OCI-LY1 (cell line): ENCODE results near the gene DCX.

ENCODE experiments used
- H2AFZ ChIP-seq: fragments of 200-600 bp; sonication (generic), shearing (Covaris generic); 2 replicates; pipeline ENCODE4 v1.6.0; 2014; ENCODE audit warnings: antibody characterized with exemption, mild to moderate bottlenecking, low read length
- H3F3A ChIP-seq: fragments of 200-600 bp; sonication (generic), shearing (Covaris generic); 2 replicates; pipeline ENCODE4 v1.6.0; 2014; ENCODE audit warnings: mild to moderate bottlenecking, antibody characterized with exemption, low read length, moderate library complexity; ENCODE audit not compliant: insufficient read depth
- H3K27ac ChIP-seq: fragments of 200-600 bp; sonication (generic); 2 replicates; pipeline ENCODE4 v1.5.1; 2014; ENCODE audit warnings: low read length, mixed run types, mild to moderate bottlenecking, low read depth; ENCODE audit not compliant: poor library complexity, severe bottlenecking
- H3K27me3 ChIP-seq: fragments of 200-600 bp; sonication (generic); 2 replicates; pipeline ENCODE4 v1.6.0; 2014; ENCODE audit warnings: antibody characterized with exemption, mild to moderate bottlenecking, low read length, moderate library complexity; ENCODE audit not compliant: insufficient read depth
- H3K36me3 ChIP-seq: fragments of 200-600 bp; sonication (generic); 2 replicates; pipeline ENCODE4 v1.6.1; 2014; ENCODE audit warnings: mild to moderate bottlenecking, antibody characterized with exemption, low read length, moderate library complexity, mixed read lengths; ENCODE audit not compliant: insufficient read depth
- H3K4me1 ChIP-seq: fragments of 200-600 bp; sonication (generic); 2 replicates; pipeline ENCODE4 v1.5.1; 2014; ENCODE audit warnings: mild to moderate bottlenecking, low read length, moderate library complexity; ENCODE audit not compliant: insufficient read depth, severe bottlenecking
- H3K4me2 ChIP-seq: fragments of 200-600 bp; sonication (generic), shearing (Covaris generic); 2 replicates; pipeline ENCODE4 v1.6.1; 2014; ENCODE audit warnings: low read length
- H3K4me3 ChIP-seq: fragments of 200-600 bp; sonication (generic); 2 replicates; pipeline ENCODE4 v1.5.1; 2014; ENCODE audit warnings: low read length, low read depth, mild to moderate bottlenecking, mixed read lengths; ENCODE audit not compliant: poor library complexity, severe bottlenecking
- H3K79me2 ChIP-seq: fragments of 200-600 bp; shearing (Covaris generic); 2 replicates; pipeline ENCODE4 v1.6.1; 2016; ENCODE audit warnings: mixed run types, low read length, mixed read lengths; ENCODE audit not compliant: insufficient read depth
- H3K9ac ChIP-seq: fragments of 200-600 bp; sonication (generic), shearing (Covaris generic); 2 replicates; pipeline ENCODE4 v1.6.1; 2014; ENCODE audit warnings: mild to moderate bottlenecking, low read length, mixed read lengths
- H3K9me2 ChIP-seq: fragments of 200-600 bp; sonication (generic), shearing (Covaris generic); 2 replicates; pipeline ENCODE4 v1.6.1; 2014; ENCODE audit warnings: low read depth, mild to moderate bottlenecking, low read length, mixed read lengths
- H3K9me3 ChIP-seq: fragments of 200-600 bp; shearing (Covaris generic); 2 replicates; pipeline ENCODE4 v1.6.1; 2014; ENCODE audit warnings: low read length, mixed read lengths
- H4K20me1 ChIP-seq: fragments of 200-600 bp; sonication (generic), shearing (Covaris generic); 2 replicates; pipeline ENCODE4 v1.6.0; 2016; ENCODE audit warnings: mild to moderate bottlenecking, low read length; ENCODE audit not compliant: insufficient read depth
- EZH2 ChIP-seq: fragments of 200-600 bp; sonication (generic), shearing (Covaris generic); IDR thresholded peaks from 2 replicates; pipeline ENCODE4 v1.8.0; 2017; ENCODE audit warnings: borderline replicate concordance, mixed run types, mild to moderate bottlenecking, antibody characterized with exemption, low read length, moderate library complexity, mixed read lengths
- TF ChIP-seq, protein P1 (sequence below): fragments of 200-600 bp; sonication (generic), shearing (Covaris generic); IDR thresholded peaks from 2 replicates; pipeline ENCODE4 v1.5.1; 2017; ENCODE audit warnings: mild to moderate bottlenecking, antibody characterized with exemption, low read length, moderate library complexity, mixed read lengths

Gene DCX

DNA sequence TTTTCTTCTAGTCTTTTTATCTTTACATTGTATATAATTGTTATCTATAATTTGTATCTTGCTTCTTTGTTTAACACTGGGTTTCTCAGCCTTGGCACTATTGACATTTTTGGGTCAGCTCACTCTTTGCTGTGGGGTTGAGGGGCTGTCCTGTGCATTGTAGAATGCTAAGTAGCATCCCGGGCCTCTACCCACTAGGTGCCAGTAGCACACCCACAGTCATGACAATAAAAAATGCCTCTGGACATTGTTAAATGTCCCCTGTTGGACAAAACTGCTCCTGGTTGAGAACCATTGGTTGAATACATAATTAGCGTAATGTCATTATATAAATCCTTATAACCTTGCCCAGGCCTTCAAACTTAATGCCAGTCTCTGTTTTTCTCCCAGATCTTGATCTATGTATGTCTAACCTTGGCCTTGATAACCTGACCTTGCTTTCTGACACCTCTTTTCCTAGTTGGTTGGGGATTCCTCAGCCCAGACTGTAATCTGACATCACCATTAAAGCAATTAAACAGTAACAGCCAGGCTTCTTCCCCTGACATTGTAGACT lies 46.1 kb downstream of the DCX start:
- H3K9me2 ChIP-seq, result no peaks in the 10 kb centered on the region
- H3K79me2 ChIP-seq, result no peaks in the 10 kb centered on the region
- H3K4me1 ChIP-seq, result no peaks in the 10 kb centered on the region
- no peak overlapping the region for H3K27ac ChIP-seq
- no peak overlapping the region for H3K4me3 ChIP-seq
- H3K4me2 ChIP-seq, result no peak overlapping the region
- H2AFZ ChIP-seq, result no peak overlapping the region
- H3K9me3 ChIP-seq, result no peaks in the 10 kb centered on the region
- no peaks in the 10 kb centered on the region for H3F3A ChIP-seq
- no peak for TF ChIP-seq EZH2
- TF ChIP-seq, protein P1, sequence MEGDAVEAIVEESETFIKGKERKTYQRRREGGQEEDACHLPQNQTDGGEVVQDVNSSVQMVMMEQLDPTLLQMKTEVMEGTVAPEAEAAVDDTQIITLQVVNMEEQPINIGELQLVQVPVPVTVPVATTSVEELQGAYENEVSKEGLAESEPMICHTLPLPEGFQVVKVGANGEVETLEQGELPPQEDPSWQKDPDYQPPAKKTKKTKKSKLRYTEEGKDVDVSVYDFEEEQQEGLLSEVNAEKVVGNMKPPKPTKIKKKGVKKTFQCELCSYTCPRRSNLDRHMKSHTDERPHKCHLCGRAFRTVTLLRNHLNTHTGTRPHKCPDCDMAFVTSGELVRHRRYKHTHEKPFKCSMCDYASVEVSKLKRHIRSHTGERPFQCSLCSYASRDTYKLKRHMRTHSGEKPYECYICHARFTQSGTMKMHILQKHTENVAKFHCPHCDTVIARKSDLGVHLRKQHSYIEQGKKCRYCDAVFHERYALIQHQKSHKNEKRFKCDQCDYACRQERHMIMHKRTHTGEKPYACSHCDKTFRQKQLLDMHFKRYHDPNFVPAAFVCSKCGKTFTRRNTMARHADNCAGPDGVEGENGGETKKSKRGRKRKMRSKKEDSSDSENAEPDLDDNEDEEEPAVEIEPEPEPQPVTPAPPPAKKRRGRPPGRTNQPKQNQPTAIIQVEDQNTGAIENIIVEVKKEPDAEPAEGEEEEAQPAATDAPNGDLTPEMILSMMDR, result no peak
- no peaks in the 10 kb centered on the region for H3K27me3 ChIP-seq
- H3K9ac ChIP-seq, result no peak overlapping the region
- H3K36me3 ChIP-seq, result no peaks in the 10 kb centered on the region
- H4K20me1 ChIP-seq, result no peaks in the 10 kb centered on the region

DNA sequence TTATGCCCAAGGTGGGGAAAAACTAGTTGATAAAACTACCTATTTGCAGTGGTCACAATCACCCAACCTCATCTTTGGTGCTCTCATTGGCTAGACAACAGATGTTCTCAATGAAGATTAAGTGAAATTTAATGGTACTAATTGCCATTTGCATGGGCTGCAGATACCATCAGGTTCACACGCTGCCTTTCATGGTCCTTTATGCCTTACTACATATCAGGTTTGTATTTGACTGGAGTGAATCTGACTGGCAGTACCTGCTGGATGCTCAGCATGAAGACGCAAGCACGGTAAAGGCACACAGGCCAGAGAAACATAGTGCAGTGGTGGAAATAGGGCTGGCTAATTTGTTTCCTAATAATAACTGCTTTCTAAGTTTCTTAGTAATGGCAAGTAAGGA lies 48.3 kb downstream of the DCX start:
- Histone ChIP-seq H3K4me2 (no peak overlapping the region), H3F3A (no peaks in the 10 kb centered on the region), H3K9me2 (no peaks in the 10 kb centered on the region), H3K36me3 (no peaks in the 10 kb centered on the region), H3K4me1 (no peaks in the 10 kb centered on the region), H3K4me3 (no peak overlapping the region), H3K27ac (no peak overlapping the region), H3K9ac (no peak overlapping the region), H3K27me3 (no peaks in the 10 kb centered on the region), H2AFZ (no peak overlapping the region), H3K9me3 (no peaks in the 10 kb centered on the region), H4K20me1 (no peaks in the 10 kb centered on the region), H3K79me2 (no peaks in the 10 kb centered on the region)
- TF ChIP-seq, protein P1, result no peak
- no peak for TF ChIP-seq EZH2

DNA sequence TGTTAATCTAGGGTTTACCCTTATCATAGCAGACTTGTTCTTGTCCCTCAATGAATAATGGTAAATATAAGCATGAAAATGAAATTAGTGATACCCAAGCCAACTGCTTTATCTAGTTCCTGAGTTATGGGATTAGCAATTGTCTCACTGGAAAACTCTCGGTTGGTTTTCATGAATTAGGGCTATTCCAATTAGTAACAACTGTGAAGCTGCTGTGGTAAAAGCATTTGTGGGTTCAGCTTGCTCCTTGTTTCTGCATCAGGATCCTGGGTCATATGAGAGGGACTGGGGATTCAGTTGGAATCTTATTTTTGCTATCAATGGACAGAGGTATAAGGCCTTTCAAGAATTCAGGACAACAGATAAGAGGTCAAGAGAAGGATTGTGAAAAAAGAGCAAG lies 50.2 kb downstream of the DCX start:
- Histone ChIP-seq H3K4me1 (no peaks in the 10 kb centered on the region), H3K9me3 (no peaks in the 10 kb centered on the region), H3K27me3 (no peaks in the 10 kb centered on the region), H3K79me2 (no peaks in the 10 kb centered on the region), H3K27ac (no peak overlapping the region), H3K36me3 (no peaks in the 10 kb centered on the region), H3K9ac (no peak overlapping the region), H3K4me3 (no peak overlapping the region), H3K4me2 (no peak overlapping the region), H4K20me1 (no peaks in the 10 kb centered on the region), H3K9me2 (no peaks in the 10 kb centered on the region), H2AFZ (no peak overlapping the region), H3F3A (no peaks in the 10 kb centered on the region)
- no peak for TF ChIP-seq EZH2
- TF ChIP-seq, protein P1, result no peak
